HL-60 (cell line): ENCODE data around the gene PHLPP1.

Source experiments
- CTCF ChIP-seq: IDR thresholded peaks from one replicate; pipeline ENCODE4 v1.5.1; 2011; ENCODE audit warnings: low read length, control low read depth, inconsistent platforms; ENCODE audit not compliant: insufficient read depth
- POLR2AphosphoS5 ChIP-seq: IDR thresholded peaks from 2 replicates; pipeline ENCODE4 v1.6.1; 2012; ENCODE audit warnings: low read depth

- no peak for TF ChIP-seq POLR2AphosphoS5
- no peak for TF ChIP-seq CTCF
These were observed 291.9 kb downstream of the PHLPP1 start for GRCh38 chr18:63007231-63007630.
